GM12874 (cell line): ENCODE data around the gene ANO2.

Experiments
- CTCF ChIP-seq: IDR thresholded peaks from 2 replicates; pipeline ENCODE4 v1.5.1; 2011; ENCODE audit warnings: low read depth, mild to moderate bottlenecking, control low read depth, low read length, moderate library complexity; ENCODE audit not compliant: insufficient read depth

The ANO2 gene

GRCh38 chr12:5907807-5908206 is 37.3 kb downstream of the ANO2 start:
- TF ChIP-seq CTCF = no peak

DNA sequence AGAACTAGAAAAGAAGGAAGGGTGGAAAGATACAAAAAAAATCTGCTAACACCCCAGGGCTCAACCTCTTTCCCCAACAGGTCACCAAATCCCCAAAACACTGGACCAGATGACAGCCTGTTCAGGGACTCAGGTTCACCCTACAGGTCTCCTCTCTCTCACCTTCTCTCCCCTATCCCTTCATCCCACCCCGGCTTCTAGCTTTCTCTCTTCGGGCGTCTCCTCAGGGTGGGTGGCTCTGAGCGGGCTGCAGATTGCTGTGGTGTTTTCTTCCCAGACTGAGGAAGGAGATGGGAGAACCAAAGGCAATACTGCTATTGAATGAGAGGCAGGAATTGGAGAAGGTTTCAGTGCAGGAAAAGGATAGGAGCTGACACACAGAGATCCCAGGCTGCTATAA is 39.3 kb downstream of the ANO2 start:
- no peak for TF ChIP-seq CTCF

- no peak for TF ChIP-seq CTCF
Observed at GRCh38 chr12:5904969-5905368, 40.1 kb downstream of the ANO2 start.

- TF ChIP-seq CTCF = no peak
Observed at GRCh38 chr12:5904441-5904840, 40.6 kb downstream of the ANO2 start.

DNA sequence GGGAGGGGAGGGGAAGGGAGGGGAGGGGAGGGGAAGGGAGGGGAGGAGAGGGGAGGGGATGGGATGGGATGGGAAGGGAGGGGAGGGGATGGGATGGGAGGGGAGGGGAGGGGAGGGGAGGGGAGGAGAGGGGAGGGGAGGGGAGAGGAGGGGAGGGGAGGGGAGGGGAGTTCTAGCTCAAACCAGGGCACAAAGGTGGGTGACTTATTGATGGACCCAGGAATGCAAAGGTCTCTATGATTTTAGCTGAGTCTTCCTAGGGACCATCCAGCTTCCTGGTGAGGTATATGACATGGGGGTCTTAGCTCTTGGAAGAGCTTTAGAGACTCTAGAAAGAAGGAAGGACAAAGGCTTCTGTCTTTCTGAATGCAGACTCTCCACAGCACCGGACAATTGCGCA is 42.3 kb downstream of the ANO2 start:
- TF ChIP-seq CTCF = no peak

- TF ChIP-seq CTCF = no peak
Observed at GRCh38 chr12:5901416-5901815, 43.6 kb downstream of the ANO2 start.

DNA sequence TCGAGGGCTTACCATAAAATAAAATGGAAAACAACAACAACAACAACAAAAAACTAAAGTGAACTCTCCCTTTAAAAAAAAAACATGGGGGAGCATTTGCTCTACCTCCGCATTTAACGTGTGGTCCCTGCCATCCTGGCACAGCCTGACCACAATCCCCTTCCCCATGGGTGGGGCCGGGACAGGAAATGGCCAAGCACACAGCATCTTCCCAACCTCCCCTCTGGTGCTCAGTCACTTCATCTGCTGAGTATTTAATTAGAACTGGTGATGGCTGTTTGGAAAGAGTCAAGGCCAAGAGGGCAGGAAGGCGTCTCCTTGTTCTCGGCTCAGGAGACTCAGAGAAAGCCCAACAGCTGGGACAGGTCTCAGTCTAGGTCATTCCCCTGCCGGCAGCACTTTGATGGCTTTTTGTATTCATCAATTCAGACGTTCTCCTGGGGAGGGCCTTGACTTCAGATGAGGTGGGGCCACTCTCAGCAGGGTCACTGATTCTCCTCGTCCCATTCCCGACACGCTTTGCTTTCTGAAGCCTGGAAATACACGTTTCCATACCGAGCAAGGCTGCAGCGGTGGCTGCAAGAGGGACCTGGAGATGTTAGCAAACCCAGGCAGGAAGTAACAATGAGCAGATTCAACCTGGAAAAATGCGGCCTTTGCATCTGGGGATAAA is 44.4 kb downstream of the ANO2 start:
- no peak for TF ChIP-seq CTCF
